T-helper 2 cell treated with Interferon-gamma antibody and Interleukin-4, amounts not matched to agents 5 μg/mL and 100 μg/mL, for 36 hours (primary cell): ENCODE results near the gene NRF1.
"Not testable (repeated sequence)": the region's sequence is repeated elsewhere in the genome, so short reads cannot be mapped to it uniquely, and the experiment has no call there.

Experiments
- DNase-seq: peaks from one replicate; pipeline ENCODE4 v3.0.0; 2021; ENCODE audit warnings: low spot score
- H3K27ac Mint-ChIP-seq: one replicate; pipeline ENCODE4 v1.8.0; 2021; ENCODE audit warnings: mild to moderate bottlenecking, mixed read lengths
- H3K27me3 Mint-ChIP-seq: one replicate; pipeline ENCODE4 v1.8.0; 2021; ENCODE audit warnings: low read depth, mixed read lengths
- H3K36me3 Mint-ChIP-seq: one replicate; pipeline ENCODE4 v1.8.0; 2021; ENCODE audit warnings: low read depth, mixed read lengths
- H3K4me1 Mint-ChIP-seq: one replicate; pipeline ENCODE4 v1.8.0; 2021; ENCODE audit warnings: low read depth, mixed read lengths
- H3K4me3 Mint-ChIP-seq: one replicate; pipeline ENCODE4 v1.8.0; 2022; ENCODE audit warnings: mild to moderate bottlenecking, moderate library complexity, mixed read lengths
- H3K9me3 Mint-ChIP-seq: one replicate; pipeline ENCODE4 v1.8.0; 2021; ENCODE audit warnings: mixed read lengths

Gene NRF1

DNA sequence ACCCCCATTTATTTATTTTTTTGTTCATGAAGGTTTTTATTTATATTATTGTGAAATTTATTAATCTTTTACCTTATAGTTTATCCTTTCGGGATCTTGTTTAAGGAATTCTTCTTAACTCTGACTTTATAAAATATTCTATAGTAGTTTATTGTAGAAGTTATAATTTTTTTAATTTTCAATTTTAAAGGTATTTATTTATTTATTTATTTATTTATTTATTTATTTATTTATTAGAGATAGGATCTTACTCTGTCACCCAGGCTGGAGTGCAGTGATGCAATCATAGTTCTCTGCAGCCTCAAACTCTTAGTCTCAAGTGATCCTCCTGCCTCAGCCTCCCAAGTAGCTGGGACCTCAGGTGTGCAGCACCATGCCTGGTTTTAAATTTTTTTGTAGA is 56.0 kb downstream of the NRF1 start:
- Mint-ChIP-seq H3K27me3 (no peaks in the 10 kb centered on the region), H3K4me3 (no peak overlapping the region), H3K36me3 (peaks cover 16% of the 10 kb centered on the region), H3K27ac (no peak overlapping the region), H3K4me1 (peaks cover 3% of the 10 kb centered on the region), H3K9me3 (peaks cover under 1% of the 10 kb centered on the region)
- no peak for DNase-seq

GRCh38 chr7:129669901-129670300 is 58.4 kb downstream of the NRF1 start:
- no peak overlapping the region for H3K4me3 Mint-ChIP-seq
- DNase-seq: no peak
- no peaks in the 10 kb centered on the region for H3K27me3 Mint-ChIP-seq

GRCh38 chr7:129670656-129671055 is 59.1 kb downstream of the NRF1 start:
- DNase-seq: no peak
- no peak overlapping the region for H3K27ac Mint-ChIP-seq
- no peaks in the 10 kb centered on the region for H3K27me3 Mint-ChIP-seq
- H3K4me1 Mint-ChIP-seq: no peaks in the 10 kb centered on the region
- peaks cover 11% of the 10 kb centered on the region for H3K9me3 Mint-ChIP-seq
- peaks cover 16% of the 10 kb centered on the region for H3K36me3 Mint-ChIP-seq
- H3K4me3 Mint-ChIP-seq: no peak overlapping the region

More at GRCh38 chr7:129669901-129670300, 58.4 kb downstream of the NRF1 start:
- Mint-ChIP-seq H3K4me1 (peaks cover under 1% of the 10 kb centered on the region), H3K27ac (no peak overlapping the region), H3K36me3 (peaks cover 11% of the 10 kb centered on the region), H3K9me3 (peaks cover 4% of the 10 kb centered on the region)

DNA sequence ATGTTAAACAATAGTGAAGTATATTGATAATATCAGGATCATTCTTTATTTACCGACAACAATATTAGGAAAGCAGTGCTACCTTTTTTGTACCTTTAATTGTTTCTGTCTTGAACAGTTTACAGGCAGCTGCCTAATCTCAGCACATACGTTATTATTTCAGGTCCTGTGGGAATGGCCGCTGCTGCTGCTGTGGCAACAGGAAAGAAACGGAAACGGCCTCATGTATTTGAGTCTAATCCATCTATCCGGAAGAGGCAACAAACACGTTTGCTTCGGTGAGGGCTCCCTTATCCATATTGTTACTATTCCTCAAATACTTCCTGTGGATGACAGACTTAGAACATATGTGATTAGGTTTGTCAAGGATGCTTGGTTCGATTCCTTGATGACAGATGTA is 59.7 kb downstream of the NRF1 start:
- H3K27ac Mint-ChIP-seq: no peak overlapping the region
- peaks cover 2% of the 10 kb centered on the region for H3K4me1 Mint-ChIP-seq

DNA sequence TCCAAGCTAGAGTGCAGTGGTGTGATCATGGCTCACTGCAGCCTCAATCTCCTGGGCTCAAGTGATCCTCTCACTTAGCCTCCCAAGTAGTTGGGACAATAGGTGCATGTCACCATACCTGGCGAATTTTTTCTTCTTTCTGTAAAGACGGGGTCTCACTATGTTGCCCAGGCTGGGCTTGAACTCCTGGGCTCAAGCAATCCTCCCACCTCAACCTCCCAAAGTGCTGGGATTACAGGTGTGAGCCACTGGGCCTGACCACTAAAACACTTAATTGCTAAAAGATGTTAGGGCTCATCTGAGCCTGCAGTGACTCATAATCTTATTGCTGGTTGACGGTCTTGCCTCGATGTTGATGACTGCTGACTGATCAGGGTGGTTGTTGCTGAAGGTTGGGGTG is 63.0 kb downstream of the NRF1 start:
- peaks cover 16% of the 10 kb centered on the region for H3K9me3 Mint-ChIP-seq
- not testable (repeated sequence) for H3K4me3 Mint-ChIP-seq, H3K27ac Mint-ChIP-seq, DNase-seq, H3K4me1 Mint-ChIP-seq, H3K27me3 Mint-ChIP-seq
- peaks cover 41% of the 10 kb centered on the region for H3K36me3 Mint-ChIP-seq

More for the DNA sequence above, 59.7 kb downstream of the NRF1 start:
- H3K36me3 Mint-ChIP-seq: peaks cover 23% of the 10 kb centered on the region
- no peaks in the 10 kb centered on the region for H3K27me3 Mint-ChIP-seq
- DNase-seq: no peak
- peaks cover 14% of the 10 kb centered on the region for H3K9me3 Mint-ChIP-seq
- no peak overlapping the region for H3K4me3 Mint-ChIP-seq

DNA sequence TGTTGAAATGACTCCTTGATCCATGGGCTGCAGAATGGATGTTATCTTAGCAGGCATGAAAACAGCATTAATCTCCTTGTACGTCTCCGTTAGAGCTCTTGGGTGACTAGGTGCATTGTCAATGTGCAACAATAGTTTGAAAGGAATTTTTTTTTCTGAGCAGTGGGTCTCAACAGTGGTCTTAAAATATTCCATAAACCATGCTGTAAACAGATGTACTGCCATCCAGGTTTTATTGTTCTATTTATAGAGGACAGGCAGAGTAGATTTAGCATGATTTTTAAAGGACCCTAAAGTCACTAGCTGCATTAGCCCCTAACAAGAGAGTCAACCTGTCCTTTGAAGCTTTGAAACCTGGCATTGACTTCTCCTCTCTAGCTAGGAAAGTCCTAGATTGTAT is 64.0 kb downstream of the NRF1 start:
- Mint-ChIP-seq H3K4me1 (peaks cover 3% of the 10 kb centered on the region), H3K27me3 (no peaks in the 10 kb centered on the region), H3K36me3 (peaks cover 45% of the 10 kb centered on the region), H3K4me3 (no peak overlapping the region), H3K9me3 (peaks cover 16% of the 10 kb centered on the region), H3K27ac (no peak overlapping the region)
- no peak for DNase-seq

DNA sequence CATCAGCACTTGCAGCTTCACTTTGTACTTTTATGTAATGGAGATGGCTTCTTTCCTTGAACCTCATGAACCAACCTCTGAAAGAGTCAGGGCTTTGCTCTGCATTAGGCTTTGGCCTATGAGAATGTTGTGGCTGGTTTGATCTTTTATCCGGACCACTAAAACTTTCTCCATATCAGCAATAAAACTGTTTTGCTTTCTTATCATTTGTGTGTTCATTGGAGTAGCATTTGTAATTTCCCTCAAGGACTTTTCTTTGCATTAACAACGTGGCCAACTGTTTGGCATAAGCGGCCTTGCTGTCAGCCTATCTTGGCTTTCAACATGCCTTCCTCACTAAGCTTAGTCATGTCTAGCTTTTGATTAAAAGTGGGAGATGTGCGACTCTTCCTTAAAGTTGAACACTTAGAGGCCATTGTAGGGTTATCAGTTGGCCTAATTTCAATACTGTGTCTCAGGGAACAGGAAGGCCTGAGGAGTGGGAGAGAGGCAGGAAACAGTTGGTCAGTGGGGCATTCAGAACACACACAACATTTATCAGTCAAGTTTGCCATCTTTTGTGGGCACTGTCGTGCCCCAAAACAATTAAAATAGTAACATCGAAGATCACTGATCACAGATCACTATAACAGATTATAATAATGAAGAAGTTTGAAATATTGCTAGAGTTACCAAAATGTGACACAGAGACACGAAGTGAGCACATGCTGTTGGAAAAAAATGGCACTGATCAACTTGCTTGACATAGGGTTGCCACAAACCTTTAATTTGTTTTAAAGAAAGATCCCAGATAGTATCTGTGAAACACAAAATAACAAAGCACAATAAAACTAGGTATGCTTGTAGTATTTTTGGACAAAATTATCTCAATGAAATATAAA is 64.7 kb downstream of the NRF1 start:
- H3K9me3 Mint-ChIP-seq: peaks cover 16% of the 10 kb centered on the region
- no peak overlapping the region for H3K27ac Mint-ChIP-seq
- H3K27me3 Mint-ChIP-seq: no peaks in the 10 kb centered on the region
- peaks cover 46% of the 10 kb centered on the region for H3K36me3 Mint-ChIP-seq
- no peak for DNase-seq
- H3K4me1 Mint-ChIP-seq: peaks cover 3% of the 10 kb centered on the region
- no peak overlapping the region for H3K4me3 Mint-ChIP-seq

DNA sequence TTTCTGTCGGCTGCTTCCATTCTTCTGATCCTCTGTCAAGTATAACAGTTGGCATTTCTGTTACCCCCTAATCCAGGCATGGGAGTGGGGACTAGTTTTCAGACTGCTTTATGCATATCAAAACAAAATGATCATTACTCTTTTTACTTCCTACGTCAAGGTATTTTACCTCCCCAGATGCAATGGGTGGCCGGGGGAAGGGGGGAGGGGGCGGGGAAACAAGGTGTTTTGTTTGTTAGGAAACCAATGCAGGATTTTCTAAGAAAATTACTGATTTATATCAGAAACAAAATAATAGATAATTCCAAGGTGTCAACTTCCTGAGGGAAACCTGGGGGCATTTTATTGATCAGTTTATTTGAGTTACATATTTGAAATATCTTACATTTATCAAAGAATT is 66.3 kb downstream of the NRF1 start:
- no peak overlapping the region for H3K27ac Mint-ChIP-seq
- peaks cover 16% of the 10 kb centered on the region for H3K9me3 Mint-ChIP-seq
- no peak for DNase-seq
- no peaks in the 10 kb centered on the region for H3K27me3 Mint-ChIP-seq
- no peak overlapping the region for H3K4me3 Mint-ChIP-seq
- peaks cover 47% of the 10 kb centered on the region for H3K36me3 Mint-ChIP-seq
- H3K4me1 Mint-ChIP-seq: peaks cover 3% of the 10 kb centered on the region

GRCh38 chr7:129678606-129679005 is 67.1 kb downstream of the NRF1 start:
- H3K27me3 Mint-ChIP-seq: no peaks in the 10 kb centered on the region
- no peak for DNase-seq
- H3K4me3 Mint-ChIP-seq: no peak overlapping the region
- no peak overlapping the region for H3K27ac Mint-ChIP-seq
- peaks cover 16% of the 10 kb centered on the region for H3K9me3 Mint-ChIP-seq
- H3K36me3 Mint-ChIP-seq: peaks cover 49% of the 10 kb centered on the region
- peaks cover 3% of the 10 kb centered on the region for H3K4me1 Mint-ChIP-seq

- peaks cover 7% of the 10 kb centered on the region for H3K9me3 Mint-ChIP-seq
- no peak overlapping the region for H3K27ac Mint-ChIP-seq
- peaks cover 44% of the 10 kb centered on the region for H3K36me3 Mint-ChIP-seq
- no peak overlapping the region for H3K4me3 Mint-ChIP-seq
- no peak for DNase-seq
- H3K27me3 Mint-ChIP-seq: no peaks in the 10 kb centered on the region
- peaks cover 3% of the 10 kb centered on the region for H3K4me1 Mint-ChIP-seq
Measured at GRCh38 chr7:129680400-129680799, 68.9 kb downstream of the NRF1 start.

DNA sequence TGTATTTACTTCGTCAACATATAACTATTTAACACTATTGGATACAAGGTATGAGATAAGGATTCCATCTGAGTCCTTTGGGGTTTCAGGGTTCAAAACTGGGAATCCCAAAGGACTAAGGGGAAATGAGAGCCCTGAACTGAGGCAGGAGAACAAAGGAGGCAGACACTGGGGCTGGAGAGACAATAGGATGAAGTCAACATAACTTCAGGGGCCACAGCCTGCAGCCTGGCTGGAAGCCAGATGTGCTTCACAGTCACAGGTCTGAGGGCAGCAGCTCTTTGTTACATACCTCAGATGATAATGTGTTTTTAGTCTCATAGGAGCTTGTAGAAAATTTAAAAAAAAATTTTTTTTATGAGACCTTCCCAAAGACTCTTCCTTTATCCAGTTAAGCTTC is 73.3 kb downstream of the NRF1 start:
- Mint-ChIP-seq H3K36me3 (peaks cover 22% of the 10 kb centered on the region), H3K27ac (no peak overlapping the region), H3K9me3 (no peaks in the 10 kb centered on the region), H3K4me1 (no peaks in the 10 kb centered on the region), H3K27me3 (no peaks in the 10 kb centered on the region), H3K4me3 (no peak overlapping the region)
- no peak for DNase-seq

- DNase-seq: no peak
- Mint-ChIP-seq H3K9me3 (no peaks in the 10 kb centered on the region), H3K4me3 (no peak overlapping the region), H3K27ac (no peak overlapping the region), H3K27me3 (no peaks in the 10 kb centered on the region), H3K4me1 (no peaks in the 10 kb centered on the region), H3K36me3 (peaks cover 17% of the 10 kb centered on the region)
Measured at GRCh38 chr7:129686063-129686462, 74.5 kb downstream of the NRF1 start.

DNA sequence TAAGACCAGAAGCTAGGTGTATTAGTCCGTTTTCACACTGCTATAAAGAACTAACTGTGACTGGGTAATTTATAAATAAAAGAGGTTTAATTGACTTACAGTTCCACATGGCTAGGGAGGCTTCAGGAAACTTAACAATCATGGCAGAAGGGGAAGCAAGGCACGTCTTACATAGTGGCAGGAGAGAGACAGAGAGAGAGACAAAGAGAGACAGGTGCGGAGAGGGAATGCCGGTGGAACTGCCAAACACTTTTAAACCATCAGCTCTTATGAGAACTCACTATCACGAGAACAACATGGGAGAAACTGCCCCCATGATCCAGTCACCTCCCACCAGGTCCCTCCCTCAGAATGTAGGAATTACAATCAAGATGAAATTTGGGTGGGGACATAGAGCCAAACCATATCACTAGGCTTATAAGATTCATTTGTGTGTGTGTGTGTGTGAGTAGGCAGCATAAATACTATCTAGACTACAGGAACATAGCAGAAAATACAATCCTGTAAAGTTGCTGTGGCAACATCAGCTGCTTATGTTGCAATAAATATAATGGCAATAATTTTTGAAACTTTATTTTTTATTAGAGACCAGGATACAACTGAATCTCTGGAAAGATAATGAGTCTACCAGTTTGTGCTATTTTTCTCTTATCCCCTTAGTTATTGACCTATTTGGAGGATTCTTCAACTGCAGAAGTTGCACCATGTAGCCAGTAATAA is 77.1 kb downstream of the NRF1 start:
- DNase-seq: no peak
- peaks cover under 1% of the 10 kb centered on the region for H3K4me1 Mint-ChIP-seq
- no peaks in the 10 kb centered on the region for H3K27me3 Mint-ChIP-seq
- no peaks in the 10 kb centered on the region for H3K9me3 Mint-ChIP-seq
- no peak overlapping the region for H3K27ac Mint-ChIP-seq
- H3K4me3 Mint-ChIP-seq: no peak overlapping the region
- H3K36me3 Mint-ChIP-seq: peaks cover 24% of the 10 kb centered on the region

DNA sequence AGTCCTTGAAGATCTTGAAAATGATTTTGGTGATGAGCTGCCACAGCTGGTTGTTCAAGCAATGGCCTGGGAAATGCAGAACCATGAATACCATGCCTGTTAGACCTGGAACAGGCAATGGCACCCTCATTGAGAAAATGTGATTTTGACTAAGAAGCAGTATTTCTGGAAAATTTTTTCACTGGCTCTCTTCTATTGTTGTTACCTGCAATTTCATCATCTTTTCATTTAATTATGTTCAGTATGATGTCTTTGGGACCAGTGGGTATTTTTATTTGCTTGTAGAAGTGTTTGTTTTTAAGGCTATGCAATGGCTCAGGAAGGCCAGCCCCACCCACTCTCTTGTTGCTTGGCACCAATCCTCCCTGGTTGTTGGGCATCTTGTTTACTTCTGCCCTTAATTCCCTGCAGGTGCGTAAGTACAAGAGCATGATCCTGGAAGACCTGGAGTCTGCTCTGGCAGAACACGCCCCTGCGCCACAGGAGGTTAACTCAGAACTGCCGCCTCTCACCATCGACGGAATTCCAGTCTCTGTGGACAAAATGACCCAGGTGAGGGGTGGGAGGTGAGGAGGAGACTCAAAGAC is 78.6 kb downstream of the NRF1 start:
- Mint-ChIP-seq H3K9me3 (no peaks in the 10 kb centered on the region), H3K36me3 (peaks cover 23% of the 10 kb centered on the region), H3K27ac (no peak overlapping the region), H3K27me3 (no peaks in the 10 kb centered on the region), H3K4me3 (no peak overlapping the region), H3K4me1 (peaks cover 2% of the 10 kb centered on the region)
- no peak for DNase-seq
